ENCODE results near the gene PPP2R5C.
A peak's percentile ranks its signal among the peaks of the same experiment; 100 is the strongest.
"Not testable (repeated sequence)": the region's sequence is repeated elsewhere in the genome, so short reads cannot be mapped to it uniquely, and the experiment has no call there.

The PPP2R5C gene

GRCh38 chr14:101761032-101761880 lies at the start of gene PPP2R5C:
Gene PPP2R5C, plus strand, starts transcription at chr14:101761709. Its CDS starts 185 bp downstream, at chr14:101761894.
- peak; percentile 91 for DNase-seq

- not testable (repeated sequence) for DNase-seq
Measured at GRCh38 chr14:101711857-101712233, 49.7 kb upstream of the PPP2R5C start.

GRCh38 chr14:101712341-101712740 lies 49.2 kb upstream of the PPP2R5C start:
- not testable (repeated sequence) for DNase-seq

- not testable (repeated sequence) for DNase-seq
Measured at GRCh38 chr14:101713091-101713490, 48.4 kb upstream of the PPP2R5C start.

- no peak for DNase-seq
Measured at GRCh38 chr14:101713621-101714349, 47.7 kb upstream of the PPP2R5C start.

- DNase-seq = no peak
Measured at GRCh38 chr14:101714394-101714793, 47.1 kb upstream of the PPP2R5C start.

- DNase-seq = no peak
Measured at GRCh38 chr14:101715210-101716076, 46.1 kb upstream of the PPP2R5C start.

- no peak for DNase-seq
Measured at GRCh38 chr14:101716077-101716950, 45.2 kb upstream of the PPP2R5C start.

- DNase-seq = no peak
Measured at GRCh38 chr14:101716956-101717662, 44.4 kb upstream of the PPP2R5C start.

- no peak for DNase-seq
Measured at GRCh38 chr14:101717663-101718490, 43.6 kb upstream of the PPP2R5C start.

GRCh38 chr14:101719045-101719645 lies 42.4 kb upstream of the PPP2R5C start:
- no peak for DNase-seq

GRCh38 chr14:101719708-101720107 lies 41.8 kb upstream of the PPP2R5C start:
- DNase-seq = no peak

- no peak for DNase-seq
Measured at GRCh38 chr14:101721111-101721510, 40.4 kb upstream of the PPP2R5C start.

- DNase-seq = peak; percentile 85
Measured at GRCh38 chr14:101721951-101722661, 39.4 kb upstream of the PPP2R5C start.

GRCh38 chr14:101723061-101723595 lies 38.4 kb upstream of the PPP2R5C start:
- no peak for DNase-seq

GRCh38 chr14:101725652-101726051 lies 35.9 kb upstream of the PPP2R5C start:
- not testable (repeated sequence) for DNase-seq

- no peak for DNase-seq
Measured at GRCh38 chr14:101726295-101726953, 35.1 kb upstream of the PPP2R5C start.

GRCh38 chr14:101726954-101727302 lies 34.6 kb upstream of the PPP2R5C start:
- DNase-seq = no peak

Data from activated CD4-positive, alpha-beta T cell treated with anti-CD3 and anti-CD28 coated beads, Interleukin-2, Interleukin-6, amounts not matched to agents 100 ng/mL and 50 ng/mL, durations not matched to agents 16 hours and 8 hours (primary cell).